Vagina (tissue), 2 donors: ENCODE results near the gene SNX9.

Source experiments
- CTCF ChIP-seq, 3 experiments: fragments of 450-650 bp in 2 of 3; fragments of 200-600 bp in 1 of 3; sonication (generic) in 1 of 3; IDR thresholded peaks; one replicate each; pipeline ENCODE4 v1.5.1; 2017 to 2019; ENCODE audit warnings: antibody characterized with exemption in 3 of 3, mild to moderate bottlenecking in 2 of 3, moderate library complexity in 2 of 3
- POLR2A ChIP-seq, 2 donors: fragments of 450-650 bp; IDR thresholded peaks; one replicate each; pipeline ENCODE4 v1.6.1; 2017; ENCODE audit warnings: antibody characterized with exemption in 2 of 2, mild to moderate bottlenecking in 2 of 2, moderate library complexity in 2 of 2
- POLR2AphosphoS5 ChIP-seq, 2 donors: sonication (generic); formaldehyde crosslinking; IDR thresholded peaks; one replicate each; pipeline ENCODE4 v1.9.0; 2017; ENCODE audit warnings: antibody characterized with exemption in 2 of 2, mild to moderate bottlenecking in 2 of 2, low read depth in 1 of 2; ENCODE audit not compliant: insufficient read depth in 1 of 2

GRCh38 chr6:157845493-157846259, 22.6 kb downstream of the SNX9 start:
- TF ChIP-seq POLR2A (IDR thresholded peaks at IDR 0.05): no peak
- no peak for TF ChIP-seq CTCF (IDR thresholded peaks at IDR 0.05)
- TF ChIP-seq POLR2AphosphoS5 (IDR thresholded peaks at IDR 0.05; ENCODE audit: insufficient read depth in 1 of 2, low read depth in 1 of 2): no peak
